Panc1 (cell line): ENCODE data around the gene NAV1. TPM values are rescaled to one million over a fixed set of nuclear protein-coding genes. Genes with fewer than 3 reads are reported as not detected.
"Not testable (repeated sequence)": the region's sequence is repeated elsewhere in the genome, so short reads cannot be mapped to it uniquely, and the experiment has no call there.

Source experiments
- ATAC-seq: fragments of 200-7000 bp; cut with Tn5 transposase; 2 replicates; pipeline ENCODE4 v1.9.1; 2020; ENCODE audit warnings: mild to moderate bottlenecking, moderate library complexity
- BruUV-seq: library from RNA; stranded (reverse); fragments of 400-500 nt; replicated peaks from 2 replicates; lab custom pipeline; 2021; lab: Mats Ljungman, UMichigan
- CTCF ChIA-PET: fragments of 300-600 bp; sonication (Branson Sonifier 250); formaldehyde crosslinking; loops from one replicate; lab custom pipeline; 2022; ENCODE audit warnings: antibody characterized with exemption; lab: Charles Lee
- POLR2A ChIA-PET: fragments of 300-600 bp; sonication (Branson Sonifier 250); formaldehyde crosslinking; loops from one replicate; lab custom pipeline; 2022; ENCODE audit warnings: antibody characterized with exemption; lab: Charles Lee
- DNase-seq: peaks from one replicate; pipeline ENCODE4 v3.0.0-alpha.2; 2010; ENCODE audit warnings: low read depth, low spot score
- H3K27ac ChIP-seq: 2 replicates; pipeline ENCODE4 v1.5.1; 2011; ENCODE audit warnings: mild to moderate bottlenecking, low read length, inconsistent platforms
- H3K27me3 ChIP-seq: fragments of 200-500 bp; sonication (Bioruptor generic); 2 replicates; pipeline ENCODE4 v1.6.0; 2014; ENCODE audit warnings: low read length, inconsistent platforms; ENCODE audit not compliant: control insufficient read depth, insufficient read depth
- H3K36me3 ChIP-seq: fragments of 200-500 bp; sonication (Bioruptor generic); 2 replicates; pipeline ENCODE4 v1.5.1; 2014; ENCODE audit warnings: inconsistent platforms, mild to moderate bottlenecking, low read length, moderate library complexity; ENCODE audit not compliant: control insufficient read depth, insufficient read depth
- H3K4me1 ChIP-seq: 2 replicates; pipeline ENCODE4 v1.5.1; 2011; ENCODE audit warnings: inconsistent platforms, mild to moderate bottlenecking, low read length, moderate library complexity; ENCODE audit not compliant: control insufficient read depth, insufficient read depth
- H3K4me3 ChIP-seq, 2 experiments: 2 replicates each; pipeline ENCODE4 v1.5.1; 2011 to 2012; ENCODE audit warnings: low read depth in 2 of 2, low read length in 2 of 2, mild to moderate bottlenecking in 2 of 2, inconsistent platforms in 1 of 2, moderate library complexity in 1 of 2
- H3K9me3 ChIP-seq: fragments of 200-500 bp; sonication (Bioruptor generic); 2 replicates; pipeline ENCODE4 v1.5.1; 2014; ENCODE audit warnings: low read depth, mild to moderate bottlenecking, inconsistent platforms, low read length, moderate library complexity; ENCODE audit not compliant: control insufficient read depth, insufficient read depth
- POLR2AphosphoS5 ChIP-seq: IDR thresholded peaks from 2 replicates; pipeline ENCODE4 v1.6.1; 2012; ENCODE audit warnings: mild to moderate bottlenecking, low read depth, low read length, moderate library complexity
- SIN3A ChIP-seq: IDR thresholded peaks from 2 replicates; pipeline ENCODE4 v1.6.1; 2012; ENCODE audit warnings: low read depth, mild to moderate bottlenecking, low read length, moderate library complexity, borderline replicate concordance; ENCODE audit not compliant: insufficient read depth
- TCF7L2 ChIP-seq: IDR thresholded peaks from 2 replicates; pipeline ENCODE4 v1.6.1; 2011; ENCODE audit warnings: mild to moderate bottlenecking, low read depth, low read length, inconsistent platforms
- in situ Hi-C: cut with HindIII; loops from 2 replicates; pipeline ENCODE4 v1.10.0; 2016; ENCODE audit warnings: low sequenced_read_pairs, low pct_unique_long_range_greater_than_20kb
- intact Hi-C: fragments of 100-400 bp; cut with micrococcal nuclease; formaldehyde crosslinking; loops from one replicate; pipeline ENCODE4 v1.10.0; 2022; ENCODE audit not compliant: unreplicated experiment
- total RNA-seq: library from RNA; stranded (reverse); gene quantifications from one replicate; pipeline ENCODE4 v1.2.1, GENCODE V29; 2021; ENCODE audit not compliant: unreplicated experiment
- TF ChIP-seq, protein P1 (sequence below): fragments of 450-650 bp; IDR thresholded peaks from 2 replicates; pipeline ENCODE4 v1.5.1; 2017; ENCODE audit warnings: mild to moderate bottlenecking
- TF ChIP-seq, protein P2 (sequence below), 2 experiments: IDR thresholded peaks; 2 replicates each; pipeline ENCODE4 v1.6.1; 2011 to 2012; ENCODE audit warnings: low read depth in 2 of 2, control low read depth in 1 of 2, low read length in 1 of 2, mild to moderate bottlenecking in 1 of 2, moderate library complexity in 1 of 2; ENCODE audit not compliant: insufficient read depth in 1 of 2

NAV1 gene
- total RNA-seq, 1 experiment from 2014 or later = 29.0 TPM

GRCh38 chr1:201491896-201492511 lies 46.9 kb upstream of the NAV1 start:
- Histone ChIP-seq H3K9me3 (no peaks in the 10 kb centered on the region), H3K27ac (no peak overlapping the region), H3K4me1 (no peaks in the 10 kb centered on the region), H3K36me3 (peaks cover 2% of the 10 kb centered on the region; the same call in 1 of the 2 replicates), H3K27me3 (no peaks in the 10 kb centered on the region), H3K4me3 (no peak overlapping the region)
- ChIA-PET CTCF (interaction anchor here (1.4 to 3.1 kb wide), 2 partner anchors 12 to 20 kb away, joined by 4 to 25 read pairs; no protein-coding TSS in a partner anchor), POLR2A (no interaction called here)
- no peak for DNase-seq
- no peak for ATAC-seq
- no TSS peak for BruUV-seq
- intact Hi-C loops = no loop called here
- TF ChIP-seq POLR2AphosphoS5 (no peak), SIN3A (no peak), TCF7L2 (no peak)
- TF ChIP-seq, protein P1, sequence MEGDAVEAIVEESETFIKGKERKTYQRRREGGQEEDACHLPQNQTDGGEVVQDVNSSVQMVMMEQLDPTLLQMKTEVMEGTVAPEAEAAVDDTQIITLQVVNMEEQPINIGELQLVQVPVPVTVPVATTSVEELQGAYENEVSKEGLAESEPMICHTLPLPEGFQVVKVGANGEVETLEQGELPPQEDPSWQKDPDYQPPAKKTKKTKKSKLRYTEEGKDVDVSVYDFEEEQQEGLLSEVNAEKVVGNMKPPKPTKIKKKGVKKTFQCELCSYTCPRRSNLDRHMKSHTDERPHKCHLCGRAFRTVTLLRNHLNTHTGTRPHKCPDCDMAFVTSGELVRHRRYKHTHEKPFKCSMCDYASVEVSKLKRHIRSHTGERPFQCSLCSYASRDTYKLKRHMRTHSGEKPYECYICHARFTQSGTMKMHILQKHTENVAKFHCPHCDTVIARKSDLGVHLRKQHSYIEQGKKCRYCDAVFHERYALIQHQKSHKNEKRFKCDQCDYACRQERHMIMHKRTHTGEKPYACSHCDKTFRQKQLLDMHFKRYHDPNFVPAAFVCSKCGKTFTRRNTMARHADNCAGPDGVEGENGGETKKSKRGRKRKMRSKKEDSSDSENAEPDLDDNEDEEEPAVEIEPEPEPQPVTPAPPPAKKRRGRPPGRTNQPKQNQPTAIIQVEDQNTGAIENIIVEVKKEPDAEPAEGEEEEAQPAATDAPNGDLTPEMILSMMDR = no peak
- TF ChIP-seq, protein P2, sequence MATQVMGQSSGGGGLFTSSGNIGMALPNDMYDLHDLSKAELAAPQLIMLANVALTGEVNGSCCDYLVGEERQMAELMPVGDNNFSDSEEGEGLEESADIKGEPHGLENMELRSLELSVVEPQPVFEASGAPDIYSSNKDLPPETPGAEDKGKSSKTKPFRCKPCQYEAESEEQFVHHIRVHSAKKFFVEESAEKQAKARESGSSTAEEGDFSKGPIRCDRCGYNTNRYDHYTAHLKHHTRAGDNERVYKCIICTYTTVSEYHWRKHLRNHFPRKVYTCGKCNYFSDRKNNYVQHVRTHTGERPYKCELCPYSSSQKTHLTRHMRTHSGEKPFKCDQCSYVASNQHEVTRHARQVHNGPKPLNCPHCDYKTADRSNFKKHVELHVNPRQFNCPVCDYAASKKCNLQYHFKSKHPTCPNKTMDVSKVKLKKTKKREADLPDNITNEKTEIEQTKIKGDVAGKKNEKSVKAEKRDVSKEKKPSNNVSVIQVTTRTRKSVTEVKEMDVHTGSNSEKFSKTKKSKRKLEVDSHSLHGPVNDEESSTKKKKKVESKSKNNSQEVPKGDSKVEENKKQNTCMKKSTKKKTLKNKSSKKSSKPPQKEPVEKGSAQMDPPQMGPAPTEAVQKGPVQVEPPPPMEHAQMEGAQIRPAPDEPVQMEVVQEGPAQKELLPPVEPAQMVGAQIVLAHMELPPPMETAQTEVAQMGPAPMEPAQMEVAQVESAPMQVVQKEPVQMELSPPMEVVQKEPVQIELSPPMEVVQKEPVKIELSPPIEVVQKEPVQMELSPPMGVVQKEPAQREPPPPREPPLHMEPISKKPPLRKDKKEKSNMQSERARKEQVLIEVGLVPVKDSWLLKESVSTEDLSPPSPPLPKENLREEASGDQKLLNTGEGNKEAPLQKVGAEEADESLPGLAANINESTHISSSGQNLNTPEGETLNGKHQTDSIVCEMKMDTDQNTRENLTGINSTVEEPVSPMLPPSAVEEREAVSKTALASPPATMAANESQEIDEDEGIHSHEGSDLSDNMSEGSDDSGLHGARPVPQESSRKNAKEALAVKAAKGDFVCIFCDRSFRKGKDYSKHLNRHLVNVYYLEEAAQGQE (IDR thresholded peaks at IDR 0.05; ENCODE audit: insufficient read depth in 1 of 2, low read depth in 2 of 2, low read length in 1 of 2) = no peak
- in situ Hi-C loops = no loop called here

GRCh38 chr1:201493026-201493656 lies 45.8 kb upstream of the NAV1 start:
- H3K27ac ChIP-seq, H3K36me3 ChIP-seq, H3K9me3 ChIP-seq, ATAC-seq, in situ Hi-C loops, DNase-seq, intact Hi-C loops, BruUV-seq, POLR2A ChIA-PET, H3K4me3 ChIP-seq, H3K4me1 ChIP-seq, H3K27me3 ChIP-seq: not testable (repeated sequence)
- CTCF ChIA-PET = interaction anchor here (0.6 kb wide), 1 partner anchor 14 kb away, joined by 7 read pairs; the partner anchor contains the start of gene CSRP1
